ENCODE measurements around the gene CA10. TPM values are rescaled to one million over a fixed set of nuclear protein-coding genes. Genes with fewer than 3 reads are reported as not detected.

The CA10 gene
- total and polyA plus RNA-seq, 2 experiments from 2014 or later, result 0.33 TPM; not detected in 1

DNA sequence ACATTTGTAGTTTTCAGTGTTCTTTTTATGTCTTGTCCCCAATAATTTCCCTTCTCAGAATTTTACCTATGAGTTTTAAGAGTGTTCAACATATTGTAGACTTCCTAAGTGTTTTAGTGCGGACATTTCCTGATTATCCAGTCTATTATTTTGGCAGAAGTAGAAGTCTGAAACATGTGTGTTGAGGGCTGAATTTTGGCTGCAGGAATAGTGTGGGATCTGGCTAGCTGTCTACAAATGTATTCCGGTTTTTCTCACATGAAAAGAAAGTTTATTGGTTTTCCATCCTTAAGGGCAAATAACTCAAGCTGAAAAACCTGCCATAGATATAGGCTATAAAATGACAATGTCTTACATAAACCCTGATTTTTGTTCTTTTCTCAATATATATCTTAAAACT lies 33.0 kb upstream of the CA10 start:
- no peaks in the 10 kb centered on the region for H3K79me2 ChIP-seq
- H3K27ac ChIP-seq, result no peak overlapping the region
- H3K4me3 ChIP-seq, result no peak overlapping the region
- no peak for DNase-seq (ENCODE audit: low spot score)
- H3K36me3 ChIP-seq (replicated peaks; ENCODE audit: insufficient read depth, low read depth), result no peaks in the 10 kb centered on the region
- H3K27me3 ChIP-seq, result no peaks in the 10 kb centered on the region
- WGBS (ENCODE audit: low lambda C conversion rate, missing lambda C conversion rate), result 62% methylated on average over 2 of the region's 2 CpGs
- no peak for TF ChIP-seq EZH2 (IDR thresholded peaks at IDR 0.05; ENCODE audit: borderline replicate concordance)
- TF ChIP-seq, protein P1, sequence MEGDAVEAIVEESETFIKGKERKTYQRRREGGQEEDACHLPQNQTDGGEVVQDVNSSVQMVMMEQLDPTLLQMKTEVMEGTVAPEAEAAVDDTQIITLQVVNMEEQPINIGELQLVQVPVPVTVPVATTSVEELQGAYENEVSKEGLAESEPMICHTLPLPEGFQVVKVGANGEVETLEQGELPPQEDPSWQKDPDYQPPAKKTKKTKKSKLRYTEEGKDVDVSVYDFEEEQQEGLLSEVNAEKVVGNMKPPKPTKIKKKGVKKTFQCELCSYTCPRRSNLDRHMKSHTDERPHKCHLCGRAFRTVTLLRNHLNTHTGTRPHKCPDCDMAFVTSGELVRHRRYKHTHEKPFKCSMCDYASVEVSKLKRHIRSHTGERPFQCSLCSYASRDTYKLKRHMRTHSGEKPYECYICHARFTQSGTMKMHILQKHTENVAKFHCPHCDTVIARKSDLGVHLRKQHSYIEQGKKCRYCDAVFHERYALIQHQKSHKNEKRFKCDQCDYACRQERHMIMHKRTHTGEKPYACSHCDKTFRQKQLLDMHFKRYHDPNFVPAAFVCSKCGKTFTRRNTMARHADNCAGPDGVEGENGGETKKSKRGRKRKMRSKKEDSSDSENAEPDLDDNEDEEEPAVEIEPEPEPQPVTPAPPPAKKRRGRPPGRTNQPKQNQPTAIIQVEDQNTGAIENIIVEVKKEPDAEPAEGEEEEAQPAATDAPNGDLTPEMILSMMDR (IDR thresholded peaks at IDR 0.05; ENCODE audit: poor library complexity), result no peak
- no peak for TF ChIP-seq EZH2phosphoT487 (IDR thresholded peaks at IDR 0.05; ENCODE audit: low read depth, severe bottlenecking, unreplicated experiment)
- no peak overlapping the region for H3K4me2 ChIP-seq
- no peaks in the 10 kb centered on the region for H3K9me2 ChIP-seq (replicated peaks; ENCODE audit: insufficient read depth)
- H2AFZ ChIP-seq, result no peak overlapping the region
- no peaks in the 10 kb centered on the region for H3K4me1 ChIP-seq (ENCODE audit: insufficient read depth)
- no peaks in the 10 kb centered on the region for H4K20me1 ChIP-seq (ENCODE audit: insufficient read depth, poor library complexity, severe bottlenecking)
- no peaks in the 10 kb centered on the region for H3K9me3 ChIP-seq (ENCODE audit: low read depth)

DNA sequence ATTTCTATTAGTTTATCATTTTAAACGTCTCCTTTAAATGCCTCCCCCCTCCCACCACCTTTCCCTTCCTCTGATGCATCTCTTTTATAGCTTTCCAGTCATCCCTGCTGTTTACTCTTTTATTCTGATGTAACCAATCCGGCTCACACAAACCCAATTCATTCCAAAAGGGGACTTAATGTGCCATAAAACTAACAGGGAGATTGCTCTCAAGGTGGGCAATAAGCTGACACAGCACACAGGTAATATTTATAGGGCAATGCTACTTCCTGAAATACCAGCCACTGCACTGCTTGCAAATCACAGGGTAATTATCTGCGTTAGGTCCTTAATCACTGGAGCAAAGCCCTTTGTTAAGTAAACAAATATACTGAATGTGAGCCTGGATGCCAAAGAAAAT lies 23.3 kb upstream of the CA10 start:
- Histone ChIP-seq H3K9me2 (replicated peaks; ENCODE audit: insufficient read depth) (no peaks in the 10 kb centered on the region), H4K20me1 (ENCODE audit: insufficient read depth, poor library complexity, severe bottlenecking) (no peaks in the 10 kb centered on the region), H3K36me3 (replicated peaks; ENCODE audit: insufficient read depth, low read depth) (no peaks in the 10 kb centered on the region), H3K9me3 (ENCODE audit: low read depth) (no peaks in the 10 kb centered on the region), H3K4me3 (no peak overlapping the region), H3K79me2 (no peaks in the 10 kb centered on the region), H2AFZ (no peak overlapping the region), H3K27ac (no peak overlapping the region), H3K27me3 (no peaks in the 10 kb centered on the region), H3K4me1 (ENCODE audit: insufficient read depth) (peaks cover 6% of the 10 kb centered on the region), H3K4me2 (no peak overlapping the region)
- DNase-seq (ENCODE audit: low spot score), result peak; percentile 8
- TF ChIP-seq, protein P1 (IDR thresholded peaks at IDR 0.05; ENCODE audit: poor library complexity), result no peak
- TF ChIP-seq EZH2phosphoT487 (IDR thresholded peaks at IDR 0.05; ENCODE audit: low read depth, severe bottlenecking, unreplicated experiment), result no peak
- TF ChIP-seq EZH2 (IDR thresholded peaks at IDR 0.05; ENCODE audit: borderline replicate concordance), result no peak
- 20% methylated on average over 3 of the region's 3 CpGs for WGBS (ENCODE audit: low lambda C conversion rate, missing lambda C conversion rate)

DNA sequence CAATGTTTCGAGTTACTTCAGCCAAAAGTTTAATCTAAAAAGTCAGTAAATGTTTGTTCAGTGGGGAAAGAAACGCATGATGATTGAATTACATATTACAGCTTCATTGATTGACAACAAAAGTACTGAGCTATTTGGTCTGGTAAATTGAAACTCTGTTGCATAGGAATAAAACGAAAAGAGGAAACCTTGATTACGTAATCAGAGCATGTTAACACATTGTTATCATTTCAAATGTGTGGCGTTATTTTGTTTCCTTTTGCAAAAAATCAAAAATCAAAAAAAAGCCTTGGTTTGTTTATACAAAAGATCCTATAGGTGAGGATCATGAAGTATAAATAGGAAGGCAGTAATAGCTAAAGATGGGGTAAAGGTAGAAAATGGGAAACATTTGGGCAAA lies 19.5 kb upstream of the CA10 start:
- no peaks in the 10 kb centered on the region for H3K9me2 ChIP-seq (replicated peaks; ENCODE audit: insufficient read depth)
- no peak for DNase-seq (ENCODE audit: low spot score)
- H3K27ac ChIP-seq, result no peak overlapping the region
- H4K20me1 ChIP-seq (ENCODE audit: insufficient read depth, poor library complexity, severe bottlenecking), result no peaks in the 10 kb centered on the region
- no peak overlapping the region for H3K4me3 ChIP-seq
- H3K27me3 ChIP-seq, result no peaks in the 10 kb centered on the region
- peaks cover 6% of the 10 kb centered on the region for H3K4me1 ChIP-seq (ENCODE audit: insufficient read depth)
- H2AFZ ChIP-seq, result no peak overlapping the region
- WGBS (ENCODE audit: low lambda C conversion rate, missing lambda C conversion rate), result 48% methylated on average over 5 of the region's 5 CpGs
- TF ChIP-seq, protein P1 (IDR thresholded peaks at IDR 0.05; ENCODE audit: poor library complexity), result no peak
- TF ChIP-seq EZH2phosphoT487 (IDR thresholded peaks at IDR 0.05; ENCODE audit: low read depth, severe bottlenecking, unreplicated experiment) (no peak), EZH2 (IDR thresholded peaks at IDR 0.05; ENCODE audit: borderline replicate concordance) (no peak)
- H3K79me2 ChIP-seq, result no peaks in the 10 kb centered on the region
- H3K36me3 ChIP-seq (replicated peaks; ENCODE audit: insufficient read depth, low read depth), result no peaks in the 10 kb centered on the region
- no peak overlapping the region for H3K4me2 ChIP-seq
- H3K9me3 ChIP-seq (ENCODE audit: low read depth), result no peaks in the 10 kb centered on the region
